ENCODE measurements around the gene RDX.

GRCh38 chr11:110318638-110319404 is 22.4 kb upstream of the RDX start:
- TF ChIP-seq CTCF (IDR thresholded peaks at IDR 0.05; ENCODE audit: borderline replicate concordance, extremely low read depth, low read length, poor library complexity, severe bottlenecking): no peak
- TF ChIP-seq EZH2 (IDR thresholded peaks at IDR 0.05; ENCODE audit: borderline replicate concordance, low read depth, low read length, severe bottlenecking): no peak

Measured in DND-41 (cell line).